MCF 10A (cell line): Measurements from ENCODE around the gene CACNA1H. TPM values are rescaled to one million over a fixed set of nuclear protein-coding genes. Genes with fewer than 3 reads are reported as not detected.

Experiments used
- BruUV-seq: library from RNA; stranded (reverse); fragments of 400-500 nt; replicated peaks from 2 replicates; lab custom pipeline; 2021; lab: Mats Ljungman, UMichigan
- CTCF ChIA-PET: fragments of 300-600 bp; sonication (Branson Sonifier 250); formaldehyde crosslinking; extraction: SDS; loops from one replicate; lab custom pipeline; 2021; ENCODE audit warnings: antibody characterized with exemption, inconsistent platforms; lab: Yijun Ruan, JAX
- POLR2A ChIA-PET: fragments of 300-600, 350-650 bp; sonication (Branson Sonifier 250); formaldehyde crosslinking; extraction: SDS; loops from one replicate; lab custom pipeline; 2020; ENCODE audit warnings: antibody characterized with exemption, inconsistent platforms; lab: Yijun Ruan, JAX
- DNase-seq: peaks from one replicate; pipeline ENCODE4 v3.0.0-alpha.2; 2018; ENCODE audit not compliant: unreplicated experiment
- H3K27ac Mint-ChIP-seq: one replicate; pipeline ENCODE4 v1.8.0; 2022; ENCODE audit warnings: mild to moderate bottlenecking, low read depth, mixed read lengths; ENCODE audit not compliant: unreplicated experiment
- H3K27me3 Mint-ChIP-seq: one replicate; pipeline ENCODE4 v1.8.0; 2022; ENCODE audit warnings: mixed read lengths; ENCODE audit not compliant: insufficient read depth, unreplicated experiment
- H3K36me3 Mint-ChIP-seq: one replicate; pipeline ENCODE4 v1.8.0; 2022; ENCODE audit warnings: mild to moderate bottlenecking, moderate library complexity, mixed read lengths; ENCODE audit not compliant: insufficient read depth, unreplicated experiment
- H3K4me1 Mint-ChIP-seq: one replicate; pipeline ENCODE4 v1.8.0; 2022; ENCODE audit warnings: mixed read lengths; ENCODE audit not compliant: insufficient read depth, unreplicated experiment
- H3K4me3 Mint-ChIP-seq: one replicate; pipeline ENCODE4 v1.8.0; 2022; ENCODE audit warnings: mild to moderate bottlenecking, moderate library complexity, mixed read lengths; ENCODE audit not compliant: unreplicated experiment
- H3K9me3 Mint-ChIP-seq: one replicate; pipeline ENCODE4 v1.8.0; 2022; ENCODE audit warnings: mixed read lengths; ENCODE audit not compliant: unreplicated experiment
- intact Hi-C: fragments of 100-400 bp; cut with micrococcal nuclease; formaldehyde crosslinking; loops from 2 replicates; pipeline ENCODE4 v1.14.1; 2022
- total RNA-seq: library from RNA; stranded (reverse); gene quantifications from 2 replicates; pipeline ENCODE4 v1.2.3, GENCODE V29; 2022
- TF ChIP-seq, protein P1 (sequence below): fragments of 200-600 bp; IDR thresholded peaks from one replicate; pipeline ENCODE4 v1.8.0; 2022; ENCODE audit warnings: antibody characterized with exemption, mild to moderate bottlenecking; ENCODE audit not compliant: unreplicated experiment

The CACNA1H gene
- total RNA-seq, 1 experiment from 2014 or later, result not detected

DNA sequence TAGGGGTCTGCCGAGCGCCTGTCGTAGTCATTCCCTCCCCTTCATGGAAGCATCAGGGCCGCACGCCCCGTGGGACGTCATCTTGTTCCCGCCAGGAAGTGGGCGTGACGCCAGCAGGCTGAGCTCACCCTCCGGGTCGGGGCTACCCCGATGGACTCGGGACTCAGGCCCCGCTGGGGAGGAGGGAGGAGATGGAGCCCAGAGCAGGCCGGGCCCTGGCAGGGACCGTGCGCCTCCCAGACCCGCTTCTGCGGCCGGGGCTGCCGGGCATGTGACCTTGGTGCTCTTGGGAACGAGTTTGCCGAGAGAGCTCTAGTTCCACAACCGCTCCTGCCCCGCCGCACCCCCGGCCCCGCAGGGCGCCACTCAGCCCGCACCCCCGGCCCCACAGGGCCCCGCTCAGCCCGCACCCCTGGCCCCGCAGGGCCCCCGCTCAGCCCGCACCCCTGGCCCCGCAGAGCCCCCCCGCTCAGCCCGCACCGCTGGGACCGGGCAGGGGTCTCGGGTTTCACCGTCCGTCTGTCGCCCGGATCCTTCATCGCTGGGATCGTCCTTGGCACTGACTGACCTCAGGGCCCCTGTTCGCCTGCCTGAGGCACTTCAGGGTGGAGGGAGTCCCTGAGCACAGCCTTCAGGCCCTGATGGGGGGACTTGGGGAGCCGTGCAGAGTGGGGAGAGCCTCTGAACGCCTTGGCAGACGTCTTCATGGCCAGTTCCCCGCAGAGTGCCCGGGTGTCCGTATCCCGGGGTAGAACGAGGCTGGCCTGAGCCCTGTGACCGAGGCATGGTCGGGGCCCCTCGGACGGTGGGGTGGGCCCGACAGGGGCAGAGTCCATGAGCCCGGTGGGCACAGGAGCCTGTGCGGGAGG is 5.8 kb downstream of the CACNA1H start:
- ChIA-PET POLR2A (no interaction called here), CTCF (no interaction called here)
- BruUV-seq, result no TSS peak

DNA sequence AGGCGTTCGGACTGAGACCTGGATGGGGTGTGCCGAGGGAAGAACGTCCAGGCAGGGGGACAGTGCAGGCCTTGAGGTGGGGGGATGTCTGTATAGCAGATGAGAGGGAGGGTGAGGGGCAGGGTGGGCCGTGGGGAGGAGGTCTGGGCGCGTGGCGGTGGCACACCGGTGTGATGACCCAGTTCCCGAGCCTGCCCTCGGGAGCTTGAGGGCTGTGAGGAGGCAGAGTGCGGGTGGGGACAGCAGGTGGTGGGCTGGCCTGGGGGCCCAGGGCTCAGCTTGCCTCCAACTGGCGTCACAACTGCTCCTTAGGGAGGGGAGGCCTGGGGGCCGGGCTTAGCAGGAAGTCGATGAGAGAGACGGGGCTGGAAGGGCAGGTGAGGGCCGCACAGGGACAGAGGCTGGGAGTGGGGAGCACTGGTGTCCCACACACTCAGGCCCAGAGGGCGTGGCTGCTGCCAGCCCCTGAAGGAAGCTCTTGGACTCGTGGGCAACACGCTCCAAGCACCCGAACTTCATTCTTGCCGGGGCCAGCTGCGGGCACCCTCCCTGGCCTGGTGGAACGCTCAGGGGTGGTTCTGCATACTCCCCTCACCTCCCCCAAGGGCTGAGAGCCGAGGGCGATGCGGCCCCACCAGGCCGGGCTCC is 6.5 kb downstream of the CACNA1H start:
- DNase-seq, result no peak
- ChIA-PET CTCF (no interaction called here), POLR2A (no interaction called here)
- TF ChIP-seq, protein P1, sequence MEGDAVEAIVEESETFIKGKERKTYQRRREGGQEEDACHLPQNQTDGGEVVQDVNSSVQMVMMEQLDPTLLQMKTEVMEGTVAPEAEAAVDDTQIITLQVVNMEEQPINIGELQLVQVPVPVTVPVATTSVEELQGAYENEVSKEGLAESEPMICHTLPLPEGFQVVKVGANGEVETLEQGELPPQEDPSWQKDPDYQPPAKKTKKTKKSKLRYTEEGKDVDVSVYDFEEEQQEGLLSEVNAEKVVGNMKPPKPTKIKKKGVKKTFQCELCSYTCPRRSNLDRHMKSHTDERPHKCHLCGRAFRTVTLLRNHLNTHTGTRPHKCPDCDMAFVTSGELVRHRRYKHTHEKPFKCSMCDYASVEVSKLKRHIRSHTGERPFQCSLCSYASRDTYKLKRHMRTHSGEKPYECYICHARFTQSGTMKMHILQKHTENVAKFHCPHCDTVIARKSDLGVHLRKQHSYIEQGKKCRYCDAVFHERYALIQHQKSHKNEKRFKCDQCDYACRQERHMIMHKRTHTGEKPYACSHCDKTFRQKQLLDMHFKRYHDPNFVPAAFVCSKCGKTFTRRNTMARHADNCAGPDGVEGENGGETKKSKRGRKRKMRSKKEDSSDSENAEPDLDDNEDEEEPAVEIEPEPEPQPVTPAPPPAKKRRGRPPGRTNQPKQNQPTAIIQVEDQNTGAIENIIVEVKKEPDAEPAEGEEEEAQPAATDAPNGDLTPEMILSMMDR, result no peak
- Mint-ChIP-seq H3K4me1 (no peaks in the 10 kb centered on the region), H3K9me3 (no peaks in the 10 kb centered on the region), H3K27me3 (peaks cover 23% of the 10 kb centered on the region), H3K4me3 (no peak overlapping the region), H3K36me3 (no peaks in the 10 kb centered on the region), H3K27ac (no peak overlapping the region)
- no TSS peak for BruUV-seq
- intact Hi-C loops, result no loop called here

More for the DNA sequence above, 5.8 kb downstream of the CACNA1H start:
- Mint-ChIP-seq H3K4me1 (no peaks in the 10 kb centered on the region), H3K4me3 (no peak overlapping the region), H3K27ac (no peak overlapping the region), H3K27me3 (peaks cover 19% of the 10 kb centered on the region), H3K36me3 (no peaks in the 10 kb centered on the region), H3K9me3 (no peaks in the 10 kb centered on the region)
- DNase-seq, result no peak
- TF ChIP-seq, protein P1, result no peak
- intact Hi-C loops, result no loop called here

DNA sequence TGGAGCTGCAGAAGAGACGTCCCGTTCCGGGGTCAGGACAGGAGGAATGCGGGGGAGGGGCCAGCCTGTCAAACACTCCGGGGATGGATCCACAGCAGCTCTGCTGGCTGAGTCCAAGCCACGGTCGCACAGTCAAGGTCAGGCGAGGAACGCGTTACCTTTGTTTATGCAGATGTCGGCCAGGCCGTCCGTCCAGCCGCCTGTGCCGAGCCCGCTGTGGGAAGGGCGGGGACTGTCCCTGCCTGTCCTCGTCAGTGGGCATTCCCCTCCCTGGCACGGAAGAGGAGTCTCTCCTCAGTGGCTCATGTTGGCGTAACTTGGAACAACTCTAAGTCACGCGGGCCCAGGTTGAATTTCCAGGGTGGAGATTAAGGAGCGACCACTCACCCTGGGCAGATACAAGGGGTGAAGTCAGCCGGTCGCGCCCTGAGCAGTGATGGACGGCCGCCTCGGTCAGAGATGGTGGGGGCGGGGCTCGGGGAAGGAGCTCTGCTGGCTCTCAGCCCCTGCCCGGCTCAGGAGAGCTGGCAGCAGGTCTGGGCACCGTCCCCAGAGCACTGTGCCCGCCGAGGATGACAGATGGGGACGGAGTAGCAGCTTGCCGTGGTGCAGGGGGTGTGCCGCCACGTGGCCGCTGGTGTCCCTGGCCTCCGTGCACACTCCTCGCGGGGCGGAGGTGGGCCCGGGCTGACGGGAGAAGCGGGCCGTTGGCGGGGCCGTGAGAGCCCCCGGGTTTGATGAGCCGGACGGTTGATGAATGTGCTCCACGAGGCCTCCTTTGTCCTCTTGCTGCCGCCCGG is 7.3 kb downstream of the CACNA1H start:
- H3K9me3 Mint-ChIP-seq, result no peaks in the 10 kb centered on the region
- no peak overlapping the region for H3K27ac Mint-ChIP-seq
- BruUV-seq, result no TSS peak
- no peaks in the 10 kb centered on the region for H3K36me3 Mint-ChIP-seq
- peaks cover 30% of the 10 kb centered on the region for H3K27me3 Mint-ChIP-seq
- intact Hi-C loops, result no loop called here
- ChIA-PET POLR2A (interaction anchor here (0.7 kb wide), 1 partner anchor 259 kb away, joined by 3 read pairs; no protein-coding TSS in a partner anchor), CTCF (no interaction called here)
- no peak overlapping the region for H3K4me3 Mint-ChIP-seq
- DNase-seq, result no peak
- no peaks in the 10 kb centered on the region for H3K4me1 Mint-ChIP-seq
- TF ChIP-seq, protein P1, result no peak
